Tibial artery (tissue), 4 donors: ENCODE results near the gene IRX3.

ENCODE experiments used
- DNase-seq, 2 donors: peaks; one replicate each; pipeline ENCODE4 v3.0.0-alpha.2; 2019
- H3K27ac ChIP-seq, 2 donors: fragments of 200-600 bp; sonication (generic) in 1 of 2; 1 replicate in 1 of 2; 2 replicates in 1 of 2; pipeline ENCODE4 v1.5.1; 2018 to 2019; ENCODE audit warnings: mild to moderate bottlenecking in 1 of 2
- H3K27me3 ChIP-seq, 2 donors: fragments of 200-600 bp; sonication (generic) in 1 of 2; one replicate each; pipeline versions ENCODE4 v1.5.1 to v1.6.0; 2016 to 2019
- H3K36me3 ChIP-seq, 3 donors: fragments of 200-600 bp; sonication (generic) in 2 of 3; one replicate each; pipeline ENCODE4 v1.5.1; 2016 to 2019; ENCODE audit warnings: mild to moderate bottlenecking in 2 of 3
- H3K4me1 ChIP-seq, 4 donors: fragments of 200-600 bp; sonication (generic) in 2 of 4; 1 replicate in 3 of 4; 2 replicates in 1 of 4; pipeline ENCODE4 v1.5.1; 2016 to 2019
- H3K4me3 ChIP-seq, 2 donors: fragments of 200-600 bp; sonication (generic) in 1 of 2; 1 replicate in 1 of 2; 2 replicates in 1 of 2; pipeline ENCODE4 v1.5.1; 2018 to 2019; ENCODE audit warnings: mild to moderate bottlenecking in 2 of 2
- H3K9me3 ChIP-seq, 3 donors: fragments of 200-600 bp; sonication (generic) in 1 of 3; one replicate each; pipeline ENCODE4 v1.5.1; 2016 to 2019
- intact Hi-C: fragments of 100-400 bp; cut with DNase I; formaldehyde crosslinking; loops from one replicate; pipeline ENCODE4 v1.15.0; 2023; ENCODE audit warnings: low total_unique reads
- TF ChIP-seq, protein P1 (sequence below), 2 experiments: fragments of 200-600 bp in 1 of 2; fragments of 450-650 bp in 1 of 2; IDR thresholded peaks; one replicate each; pipeline ENCODE4 v1.5.1; 2017 to 2019; ENCODE audit warnings: antibody characterized with exemption in 2 of 2, mild to moderate bottlenecking in 1 of 2, moderate library complexity in 1 of 2

The IRX3 gene

DNA sequence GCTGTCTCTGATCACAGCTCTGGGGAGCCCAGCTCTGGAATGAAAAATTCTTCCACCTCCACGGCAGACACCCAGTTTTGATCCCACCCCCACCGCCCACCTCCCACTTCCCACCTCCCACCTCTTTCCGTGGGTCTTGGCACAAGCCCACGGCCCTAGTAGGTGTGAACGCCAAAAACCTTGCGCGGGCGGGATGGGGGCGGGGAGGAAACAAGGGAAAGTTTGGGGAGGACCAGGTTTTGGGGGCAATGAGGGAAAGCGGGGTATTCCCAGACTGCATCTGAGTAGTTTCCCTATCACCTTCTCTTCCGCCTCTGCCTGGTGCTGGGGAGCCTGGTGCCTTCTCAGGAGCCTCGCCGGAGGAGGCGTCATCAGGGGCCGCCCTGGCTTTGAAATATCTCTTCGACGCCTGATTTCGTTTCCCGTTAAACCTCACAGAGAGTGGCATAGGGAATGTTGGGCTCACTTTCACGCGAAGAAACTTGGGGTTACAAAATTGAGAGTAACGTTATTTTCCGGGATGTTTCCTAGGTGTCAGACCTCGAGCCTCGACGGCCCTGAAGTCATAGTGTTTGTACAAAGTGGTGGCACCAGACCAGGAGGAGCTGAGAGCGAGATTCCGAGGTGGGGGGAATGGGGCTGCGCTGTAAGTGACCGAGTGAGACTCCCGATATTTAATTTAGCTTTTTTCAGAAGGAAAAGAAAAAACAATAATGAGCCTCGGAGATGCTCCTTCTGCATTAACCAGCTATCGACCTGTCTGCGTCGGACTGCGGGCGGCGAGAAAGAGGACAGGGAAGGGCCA, 1.6 kb upstream of the IRX3 start:
- Histone ChIP-seq H3K36me3 (peaks cover 0 to 14% (median 0%) of the 10 kb centered on the region in 3 donors), H3K4me1 (peaks cover 0 to 42% (median 31%) of the 10 kb centered on the region in 4 donors), H3K9me3 (no peaks in the 10 kb centered on the region), H3K27ac (no peak overlapping the region), H3K4me3 (peak overlapping the region; percentile 66 to 91), H3K27me3 (peaks cover 0 to 16% of the 10 kb centered on the region in 2 donors)
- intact Hi-C loops, result loop anchor here (5.0 to 10.0 kb wide), 3 partner anchors 93 to 644 kb away; partner anchors contain the start of gene IRX5
- DNase-seq, result no peak
- TF ChIP-seq, protein P1, sequence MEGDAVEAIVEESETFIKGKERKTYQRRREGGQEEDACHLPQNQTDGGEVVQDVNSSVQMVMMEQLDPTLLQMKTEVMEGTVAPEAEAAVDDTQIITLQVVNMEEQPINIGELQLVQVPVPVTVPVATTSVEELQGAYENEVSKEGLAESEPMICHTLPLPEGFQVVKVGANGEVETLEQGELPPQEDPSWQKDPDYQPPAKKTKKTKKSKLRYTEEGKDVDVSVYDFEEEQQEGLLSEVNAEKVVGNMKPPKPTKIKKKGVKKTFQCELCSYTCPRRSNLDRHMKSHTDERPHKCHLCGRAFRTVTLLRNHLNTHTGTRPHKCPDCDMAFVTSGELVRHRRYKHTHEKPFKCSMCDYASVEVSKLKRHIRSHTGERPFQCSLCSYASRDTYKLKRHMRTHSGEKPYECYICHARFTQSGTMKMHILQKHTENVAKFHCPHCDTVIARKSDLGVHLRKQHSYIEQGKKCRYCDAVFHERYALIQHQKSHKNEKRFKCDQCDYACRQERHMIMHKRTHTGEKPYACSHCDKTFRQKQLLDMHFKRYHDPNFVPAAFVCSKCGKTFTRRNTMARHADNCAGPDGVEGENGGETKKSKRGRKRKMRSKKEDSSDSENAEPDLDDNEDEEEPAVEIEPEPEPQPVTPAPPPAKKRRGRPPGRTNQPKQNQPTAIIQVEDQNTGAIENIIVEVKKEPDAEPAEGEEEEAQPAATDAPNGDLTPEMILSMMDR (IDR thresholded peaks at IDR 0.05), result no peak

DNA sequence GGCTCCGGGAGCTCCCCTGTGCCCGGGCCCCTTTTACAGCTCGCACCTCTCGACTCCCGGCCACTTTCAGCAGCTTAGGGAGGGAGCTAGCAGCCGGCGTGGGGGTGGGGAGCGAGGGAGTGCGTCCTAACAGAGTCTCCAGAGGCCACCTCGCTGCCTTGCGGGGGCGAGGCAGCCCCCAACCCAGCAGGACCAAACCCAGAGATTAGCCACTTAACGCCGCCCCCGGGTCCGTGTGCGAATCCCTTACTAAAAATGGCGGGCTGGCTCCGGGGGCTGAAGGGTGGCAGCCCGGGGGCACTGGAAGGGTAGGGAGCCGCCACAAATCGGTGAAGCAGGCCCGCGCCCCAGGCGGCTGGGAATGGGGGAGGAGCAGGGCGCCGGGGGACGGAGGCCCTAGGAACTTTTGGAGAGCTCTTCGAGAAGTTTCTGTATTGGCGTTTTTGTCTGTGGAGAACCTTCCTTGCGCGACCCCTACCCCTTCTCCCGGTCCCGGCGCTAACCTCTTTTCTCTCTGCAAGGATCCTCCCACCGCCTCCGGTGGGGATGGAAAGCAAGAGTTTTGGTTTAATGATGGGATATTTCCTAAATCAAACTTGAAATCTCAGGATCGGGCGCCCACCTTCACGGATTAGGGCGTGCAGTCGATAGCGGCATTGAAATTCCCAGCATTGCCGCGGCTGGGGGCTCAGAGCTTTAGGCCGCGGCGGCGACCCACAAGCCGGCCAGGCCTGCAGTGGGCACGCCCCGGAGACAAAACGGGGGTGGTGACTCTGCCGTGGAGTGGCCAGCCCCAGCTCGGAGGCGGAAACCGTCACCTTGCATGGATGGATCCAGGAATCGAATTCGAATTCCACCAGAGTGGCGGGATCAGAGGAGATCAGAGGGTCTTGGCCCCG, 793 bp upstream of the IRX3 start:
- H3K4me3 ChIP-seq, result peak overlapping the region; percentile 66 to 91
- H3K27ac ChIP-seq, result peak overlapping the region; percentile 77 to 91
- no peak for DNase-seq
- TF ChIP-seq, protein P1 (IDR thresholded peaks at IDR 0.05), result no peak
- H3K27me3 ChIP-seq, result peaks cover 0 to 16% of the 10 kb centered on the region in 2 donors
- H3K9me3 ChIP-seq, result no peaks in the 10 kb centered on the region
- intact Hi-C loops, result loop anchor here (5.0 to 10.0 kb wide), 3 partner anchors 93 to 645 kb away; partner anchors contain the start of gene IRX5
- peaks cover 0 to 14% (median 0%) of the 10 kb centered on the region in 3 donors for H3K36me3 ChIP-seq
- peaks cover 0 to 43% (median 32%) of the 10 kb centered on the region in 4 donors for H3K4me1 ChIP-seq

DNA sequence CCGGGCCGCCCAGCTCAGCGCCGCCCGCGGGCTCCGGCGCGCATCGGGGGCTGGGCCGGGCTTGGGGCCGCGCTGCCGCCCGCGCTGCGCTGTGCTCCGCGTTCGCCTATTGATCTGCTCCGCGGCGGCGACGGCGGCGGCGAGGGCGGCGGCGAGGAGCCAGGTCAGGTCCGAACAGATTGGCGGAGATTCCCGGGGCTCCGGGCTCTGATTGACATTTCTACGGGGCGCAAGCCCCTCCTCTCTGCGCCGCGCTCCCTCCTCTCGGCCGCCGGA, 559 bp downstream of the IRX3 start:
- H3K4me1 ChIP-seq, result peaks cover 0 to 48% (median 34%) of the 10 kb centered on the region in 4 donors
- TF ChIP-seq, protein P1 (IDR thresholded peaks at IDR 0.05), result no peak
- peaks cover 0 to 16% of the 10 kb centered on the region in 2 donors for H3K27me3 ChIP-seq
- H3K36me3 ChIP-seq, result peaks cover 0 to 14% (median 0%) of the 10 kb centered on the region in 3 donors
- DNase-seq, result no peak
- peak overlapping the region; percentile 66 to 91 for H3K4me3 ChIP-seq
- intact Hi-C loops, result loop anchor here (5.0 to 10.0 kb wide), 3 partner anchors 91 to 646 kb away; partner anchors contain the start of gene IRX5
- peak overlapping the region; percentile 77 to 91 for H3K27ac ChIP-seq
- no peaks in the 10 kb centered on the region for H3K9me3 ChIP-seq

DNA sequence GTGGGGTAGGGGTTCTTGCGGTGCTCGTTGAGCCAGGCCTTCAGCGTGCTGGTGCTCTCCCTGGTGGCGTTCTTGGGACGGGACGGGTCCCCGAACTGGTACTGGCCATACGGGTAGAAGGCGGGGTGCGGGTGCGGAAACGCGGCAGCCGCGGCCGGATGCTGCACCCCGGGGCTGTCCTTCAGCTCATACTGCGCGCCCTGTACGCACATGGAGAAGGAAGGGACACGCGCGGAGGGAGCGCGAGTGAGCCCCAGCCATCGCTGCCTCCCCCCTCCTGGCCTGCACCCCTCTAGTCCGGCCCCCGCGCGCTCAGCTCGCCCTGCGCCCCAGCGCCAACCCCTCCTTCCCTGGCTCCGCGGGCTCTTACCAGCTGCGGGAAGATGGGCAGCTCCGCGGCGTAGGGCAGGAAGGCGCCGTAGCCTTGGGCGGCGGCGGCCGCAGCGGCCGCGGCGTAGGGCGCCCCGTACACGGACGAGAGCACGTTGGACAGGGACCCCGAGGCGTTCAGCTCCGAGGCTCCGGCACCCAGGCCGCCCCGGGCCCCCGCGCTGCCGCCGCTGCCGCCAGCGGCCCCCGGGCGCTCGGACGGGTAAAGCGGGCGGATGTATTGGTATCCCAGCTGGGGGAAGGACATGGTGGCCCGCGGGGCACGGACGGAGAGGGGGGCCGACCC, 1.0 kb downstream of the IRX3 start:
- H3K9me3 ChIP-seq, result no peaks in the 10 kb centered on the region
- peaks cover 0 to 16% of the 10 kb centered on the region in 2 donors for H3K27me3 ChIP-seq
- peaks cover 0 to 14% (median 0%) of the 10 kb centered on the region in 3 donors for H3K36me3 ChIP-seq
- intact Hi-C loops, result loop anchor here (5.0 to 10.0 kb wide), 3 partner anchors 91 to 647 kb away; partner anchors contain the start of gene IRX5
- TF ChIP-seq, protein P1 (IDR thresholded peaks at IDR 0.05), result no peak
- peaks cover 0 to 47% (median 34%) of the 10 kb centered on the region in 4 donors for H3K4me1 ChIP-seq
- DNase-seq, result peak in 1 of 2 donors; percentile 65
- H3K27ac ChIP-seq, result peak overlapping the region; percentile 77 to 91
- H3K4me3 ChIP-seq, result peak overlapping the region; percentile 66 to 91

DNA sequence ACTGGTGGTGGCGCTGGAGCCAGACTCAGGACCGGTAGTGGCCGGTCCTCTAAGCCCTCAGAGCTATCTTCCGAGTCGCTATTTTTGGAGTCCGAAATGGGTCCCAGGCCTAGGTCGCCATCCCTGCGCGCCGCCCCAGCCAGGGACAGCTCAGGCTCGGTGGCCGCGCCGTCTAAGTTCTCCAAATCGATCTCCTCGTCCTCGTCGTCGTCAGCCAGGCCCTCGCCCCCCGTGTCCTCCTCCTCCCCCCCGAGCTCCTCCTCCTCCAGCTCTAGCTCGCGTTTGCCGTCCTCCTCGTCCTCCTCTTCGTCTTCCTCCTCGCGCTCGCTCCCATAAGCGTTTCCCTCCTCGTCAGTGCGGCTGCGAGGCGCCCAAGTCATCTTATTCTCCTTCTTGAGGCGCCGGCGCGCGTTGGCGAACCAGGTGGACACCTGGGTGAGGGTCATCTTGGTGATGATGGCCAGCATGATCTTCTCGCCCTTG, 1.6 kb downstream of the IRX3 start:
- intact Hi-C loops, result loop anchor here (5.0 to 10.0 kb wide), 3 partner anchors 90 to 647 kb away; partner anchors contain the start of gene IRX5
- peak overlapping the region; percentile 77 to 91 for H3K27ac ChIP-seq
- TF ChIP-seq, protein P1 (IDR thresholded peaks at IDR 0.05), result no peak
- H3K4me3 ChIP-seq, result peak overlapping the region; percentile 66 to 91
- H3K9me3 ChIP-seq, result no peaks in the 10 kb centered on the region
- peak in 1 of 2 donors; percentile 69 for DNase-seq
- peaks cover 0 to 16% of the 10 kb centered on the region in 2 donors for H3K27me3 ChIP-seq
- H3K4me1 ChIP-seq, result peaks cover 0 to 41% (median 29%) of the 10 kb centered on the region in 4 donors
- H3K36me3 ChIP-seq, result peaks cover 0 to 14% (median 0%) of the 10 kb centered on the region in 3 donors
